HG03439 (cell line): ENCODE data around the gene CGNL1.

Source experiments
- ATAC-seq: cut with Tn5 transposase; IDR thresholded peaks from one replicate; pipeline ENCODE4 v1.9.1; 2021; ENCODE audit warnings: mild to moderate bottlenecking, moderate library complexity; ENCODE audit not compliant: unreplicated experiment

The CGNL1 gene

DNA sequence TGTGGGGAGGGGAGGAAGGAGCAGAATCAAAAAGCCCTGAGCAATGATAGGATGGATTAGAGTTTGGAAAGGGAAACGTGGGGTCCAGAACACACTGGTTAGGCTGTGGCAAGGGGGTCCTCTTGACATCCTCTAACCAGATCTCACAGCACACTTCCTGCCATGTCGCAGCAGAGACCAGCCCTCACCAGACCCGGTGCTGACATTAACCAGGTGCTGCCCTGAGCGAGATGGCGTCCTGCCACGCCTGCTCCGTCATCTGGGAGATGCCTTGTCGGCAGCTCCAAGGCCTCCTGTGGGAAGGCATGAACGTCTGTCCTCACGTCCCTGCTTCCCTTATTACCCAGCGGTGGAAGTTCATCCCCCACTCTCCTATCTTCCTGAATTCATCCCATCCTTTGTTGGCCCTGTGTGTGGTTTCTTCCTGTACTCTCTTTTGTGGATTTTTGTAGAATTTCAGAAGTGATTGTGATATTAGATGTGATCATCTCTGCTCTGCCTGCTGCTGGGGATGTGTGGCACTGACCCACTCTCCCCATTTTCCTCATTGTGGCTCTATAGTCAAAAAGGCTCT lies 186.0 kb downstream of the CGNL1 start:
- ATAC-seq = no peak

DNA sequence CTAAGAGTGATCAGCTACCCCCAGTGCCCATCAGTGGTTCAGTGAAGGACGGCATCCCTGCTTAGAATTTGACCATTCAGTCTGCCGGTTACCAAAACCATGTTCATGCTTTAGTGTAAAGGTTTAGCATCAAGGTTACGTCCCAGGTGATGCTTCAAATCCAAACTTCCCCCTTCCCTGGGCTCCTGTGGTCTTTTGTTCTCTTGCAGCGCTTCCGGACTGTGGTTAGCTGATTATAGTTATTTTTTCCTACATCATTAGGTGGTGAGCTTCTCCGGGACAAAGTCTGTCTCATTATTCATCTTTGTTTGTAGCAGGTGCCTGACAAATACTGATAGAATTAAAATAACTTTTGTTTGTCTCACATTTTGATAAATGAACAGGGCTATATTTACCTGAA lies 187.1 kb downstream of the CGNL1 start:
- no peak for ATAC-seq

DNA sequence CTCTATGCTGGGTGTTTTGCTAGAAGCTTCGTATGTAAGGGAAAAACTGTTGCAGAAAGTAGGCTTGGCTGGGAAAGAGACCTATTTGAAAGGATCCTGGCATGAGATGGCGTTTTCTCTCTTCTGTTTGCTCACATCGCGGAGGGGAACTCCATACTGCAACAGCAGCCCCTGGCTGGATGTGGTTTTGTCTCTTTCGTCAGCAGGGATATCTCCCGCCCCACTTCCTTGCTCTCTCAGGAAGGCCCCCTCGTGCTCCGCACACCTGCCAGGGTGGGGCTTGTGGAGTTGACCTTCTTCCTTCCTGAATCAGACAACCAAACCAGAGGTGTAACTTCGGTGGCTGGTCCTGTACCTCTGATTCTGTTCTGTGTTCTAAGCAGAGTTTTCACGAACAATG lies 189.0 kb downstream of the CGNL1 start:
- no peak for ATAC-seq

DNA sequence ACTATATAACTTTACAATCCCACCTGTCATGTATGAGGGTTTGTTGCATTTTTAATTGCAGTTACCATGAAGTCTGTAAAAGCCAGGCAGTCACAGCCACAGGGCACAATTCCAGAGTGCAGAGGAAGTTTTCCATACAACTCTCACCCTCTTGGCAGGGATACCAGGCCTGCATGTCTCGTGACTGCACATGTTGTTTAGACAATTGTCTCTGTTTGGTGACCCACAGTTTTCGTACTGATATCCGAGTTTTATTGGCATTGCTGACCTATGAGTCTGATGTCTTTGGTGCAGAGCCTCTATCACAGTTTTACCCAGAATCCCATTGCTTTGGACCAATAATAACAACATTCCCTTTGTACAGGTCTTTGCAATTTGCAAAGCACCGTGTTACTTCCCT lies 190.5 kb downstream of the CGNL1 start:
- no peak for ATAC-seq

DNA sequence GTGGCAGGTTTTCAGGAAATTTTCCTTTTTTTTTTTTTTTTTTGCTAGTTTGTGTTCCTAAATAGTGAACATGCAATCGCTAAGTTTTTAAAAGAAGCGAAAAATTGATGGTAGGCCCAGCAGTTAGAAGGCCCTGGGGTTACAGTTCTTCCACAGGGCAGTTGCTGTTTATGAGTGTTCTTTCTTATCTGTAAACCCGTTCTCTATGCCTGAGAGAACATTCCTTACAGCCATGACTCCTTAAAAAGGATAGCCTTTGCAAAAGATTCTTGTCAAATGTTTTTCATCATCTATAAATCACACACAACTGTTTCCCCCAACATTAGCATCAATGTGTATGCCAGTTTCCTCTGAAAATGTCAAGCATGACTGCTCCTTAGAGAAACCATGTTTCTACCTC lies 191.6 kb downstream of the CGNL1 start:
- ATAC-seq = no peak

DNA sequence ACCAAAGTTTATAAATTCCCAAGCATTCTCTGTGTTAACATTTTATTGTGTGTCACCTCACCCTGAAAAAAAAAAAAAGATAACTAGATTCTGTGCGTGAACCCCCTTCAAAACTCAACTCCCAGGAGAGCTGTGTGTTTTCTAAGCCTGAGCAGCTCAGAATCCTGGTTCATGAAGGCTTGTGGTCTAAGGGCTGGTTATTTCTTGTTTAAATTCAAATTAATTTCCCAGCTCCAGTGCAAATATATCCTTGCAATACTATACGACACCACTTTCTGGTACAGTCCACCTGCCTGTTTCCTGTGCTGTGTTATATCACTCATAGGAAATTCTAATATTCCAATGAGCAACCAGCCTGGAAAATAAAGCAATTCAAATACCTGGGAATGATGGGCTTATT lies 192.0 kb downstream of the CGNL1 start:
- no peak for ATAC-seq

DNA sequence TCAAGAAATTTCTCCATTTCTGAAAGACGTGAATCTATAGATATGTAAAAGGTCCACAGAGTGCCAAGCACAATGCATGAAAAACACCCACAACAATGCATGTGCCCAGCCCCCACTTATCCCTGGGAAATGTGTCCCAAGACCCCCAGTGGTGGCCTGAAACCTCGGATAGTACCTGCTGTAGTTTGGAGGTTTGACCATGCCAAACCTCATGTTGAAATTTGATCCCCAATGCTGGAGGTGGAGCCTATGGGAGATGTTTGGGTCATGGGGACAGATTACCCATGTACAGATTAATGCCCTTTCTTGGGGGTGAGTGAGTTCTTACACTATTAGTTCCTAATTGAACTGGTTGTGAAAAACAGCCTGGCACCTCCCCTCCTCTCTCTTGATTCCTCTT lies 194.0 kb downstream of the CGNL1 start:
- ATAC-seq = no peak

DNA sequence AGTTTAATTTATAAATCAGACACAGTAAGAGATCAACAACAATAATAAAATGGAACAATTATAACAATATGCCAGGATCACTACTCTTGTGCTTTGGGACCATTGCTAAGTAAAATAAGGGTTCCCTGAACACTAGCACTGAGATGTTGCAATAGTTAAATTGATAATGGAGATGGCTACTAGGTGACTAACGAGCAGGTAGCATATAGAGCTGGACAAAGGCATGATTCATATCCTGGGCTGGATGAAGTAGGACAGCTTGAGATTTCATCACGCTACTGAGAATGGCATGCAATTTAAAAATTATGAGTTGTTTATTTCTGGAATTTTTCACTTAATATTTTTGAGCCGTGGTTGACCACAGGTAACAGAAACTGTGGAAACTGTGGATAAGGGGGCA lies 194.7 kb downstream of the CGNL1 start:
- ATAC-seq = no peak

DNA sequence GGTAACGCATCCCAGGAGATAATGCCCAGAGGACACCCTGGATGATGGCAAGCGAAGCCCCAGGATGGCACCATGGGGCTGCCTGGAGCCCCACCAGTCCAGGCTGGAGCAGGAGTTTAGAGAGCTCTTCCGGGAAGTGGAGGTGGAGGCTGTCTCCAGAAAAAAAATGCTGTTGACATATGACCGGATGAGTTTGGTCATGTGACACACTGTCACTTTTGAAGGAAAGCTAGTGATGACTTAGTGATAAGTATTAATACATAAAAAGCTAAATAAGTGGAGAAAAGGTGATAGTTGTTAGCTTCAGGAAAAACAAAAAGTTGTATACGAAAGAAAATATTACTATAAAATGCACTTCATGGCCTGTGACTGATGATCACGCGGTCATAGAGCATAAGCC lies 195.4 kb downstream of the CGNL1 start:
- ATAC-seq = no peak

DNA sequence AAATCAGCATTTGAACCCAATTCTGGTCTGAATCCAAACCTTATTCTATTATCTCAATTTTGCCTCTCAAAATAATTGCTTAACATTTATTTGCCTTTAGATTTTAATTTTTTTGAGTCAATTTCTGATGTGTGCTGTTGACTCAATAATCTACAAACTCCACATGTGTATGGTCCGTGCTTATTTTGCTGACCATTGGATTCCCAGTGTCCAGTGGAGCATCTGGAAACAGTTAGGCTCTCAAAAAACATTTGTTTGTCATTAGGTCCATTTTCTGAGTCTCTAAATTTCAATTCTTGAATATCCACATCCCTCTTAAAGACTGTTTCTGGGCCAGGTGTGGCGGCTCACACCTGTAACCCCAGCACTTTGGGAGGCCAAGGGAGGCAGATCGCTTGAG lies 196.2 kb downstream of the CGNL1 start:
- ATAC-seq = no peak

DNA sequence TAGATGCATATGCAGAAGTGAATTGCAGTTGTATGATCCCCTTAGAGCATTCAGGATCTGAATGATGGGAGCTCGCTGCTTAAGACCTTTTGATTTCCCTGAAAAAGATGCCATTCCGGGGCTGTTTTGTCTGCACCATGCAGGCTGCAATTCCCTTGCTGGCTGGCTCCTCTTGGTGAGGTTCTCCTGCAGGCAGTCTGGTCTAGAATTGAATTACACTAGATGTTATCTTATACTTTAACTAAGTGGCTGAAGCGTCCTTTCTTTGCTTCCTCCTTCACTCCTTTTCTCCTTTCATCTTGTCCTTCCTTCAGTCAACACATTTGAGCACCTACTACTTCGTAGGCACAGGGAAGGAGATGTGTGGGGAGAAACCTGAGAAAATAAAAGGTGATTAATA lies 196.8 kb downstream of the CGNL1 start:
- no peak for ATAC-seq

DNA sequence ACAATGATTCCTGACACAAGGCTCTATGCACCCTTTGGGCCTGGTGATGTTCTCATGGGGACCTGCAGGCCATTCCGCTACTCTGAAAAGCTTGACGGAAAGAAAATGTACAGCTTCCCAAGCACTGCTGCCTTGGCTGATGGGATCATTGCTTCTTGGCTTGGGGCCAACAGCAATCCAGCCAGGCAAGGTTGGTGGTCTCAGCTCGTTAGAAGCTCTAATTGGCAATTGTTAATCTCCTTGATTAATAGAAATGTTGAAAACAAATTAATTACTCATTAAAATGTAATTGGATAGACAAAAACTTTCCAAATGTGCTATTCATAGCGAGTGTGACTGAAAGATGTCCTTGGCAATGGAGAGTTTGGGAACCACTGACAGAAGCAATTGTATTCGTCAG lies 199.1 kb downstream of the CGNL1 start:
- ATAC-seq = no peak

DNA sequence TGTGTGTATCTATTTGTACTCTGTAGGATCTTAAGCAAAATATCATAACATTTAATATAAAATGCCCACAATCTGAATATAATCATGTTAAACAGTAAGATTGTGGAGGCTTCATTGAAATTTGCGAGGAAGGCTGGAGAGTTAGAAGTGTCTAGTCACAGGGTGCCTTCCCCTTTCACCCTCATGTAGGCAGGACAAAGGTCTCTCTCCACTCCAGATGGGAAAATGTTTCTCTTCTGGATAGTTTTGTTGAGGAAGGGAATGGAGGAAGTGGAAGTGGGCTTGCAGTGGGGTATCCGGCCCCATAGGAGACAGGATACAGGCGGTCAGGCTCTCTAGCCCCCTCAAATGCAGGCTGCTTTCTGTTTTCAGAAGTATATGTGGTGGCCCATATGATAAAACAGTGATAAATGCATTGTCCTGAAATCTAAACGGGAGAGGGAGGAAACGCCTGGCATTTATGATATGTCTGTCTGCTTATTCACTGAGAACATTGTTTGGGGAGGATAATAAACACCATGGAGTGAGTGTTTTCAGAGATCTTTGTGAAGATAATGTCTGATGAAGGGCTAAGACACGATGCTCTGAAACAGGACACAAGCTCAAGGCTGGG lies 202.1 kb downstream of the CGNL1 start:
- ATAC-seq = no peak

DNA sequence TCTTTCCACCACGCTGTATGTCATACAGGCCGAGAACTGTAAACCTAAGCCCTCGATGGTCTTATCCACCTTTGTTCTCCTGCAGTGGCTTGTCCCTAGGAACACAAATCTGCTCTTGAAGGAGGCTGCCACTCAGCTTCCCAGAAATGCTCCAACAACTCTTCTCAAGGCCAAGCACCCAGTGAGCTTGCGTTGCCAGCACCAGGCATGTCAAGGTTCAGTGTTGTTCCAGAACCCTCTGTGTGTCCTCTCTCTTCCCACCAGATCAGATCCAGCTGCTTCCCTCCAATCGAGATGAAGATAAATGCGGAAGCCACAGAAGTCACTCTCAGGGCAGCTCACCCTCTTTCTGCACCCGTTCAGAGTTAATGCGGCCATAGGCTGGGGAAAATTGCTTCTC lies 204.1 kb downstream of the CGNL1 start:
- no peak for ATAC-seq

DNA sequence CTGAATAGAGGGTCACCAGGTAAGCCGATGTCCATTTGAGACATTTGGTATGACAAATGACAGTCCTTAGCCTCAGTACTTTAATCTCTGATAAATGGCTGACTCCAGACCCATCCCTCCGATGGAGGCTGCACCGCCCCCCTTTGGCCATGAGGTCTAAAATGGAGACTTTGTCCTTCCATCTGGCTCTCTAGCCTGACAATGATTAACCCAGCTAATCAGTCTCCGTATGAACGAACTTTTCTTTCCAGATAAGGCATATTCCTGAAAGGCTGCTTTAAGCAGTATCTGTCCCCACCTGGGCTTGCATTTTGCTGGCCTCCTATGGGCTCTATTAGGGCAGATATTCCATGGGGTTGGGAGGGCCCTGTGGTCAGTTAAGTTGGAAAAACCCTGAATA lies 204.6 kb downstream of the CGNL1 start:
- no peak for ATAC-seq

DNA sequence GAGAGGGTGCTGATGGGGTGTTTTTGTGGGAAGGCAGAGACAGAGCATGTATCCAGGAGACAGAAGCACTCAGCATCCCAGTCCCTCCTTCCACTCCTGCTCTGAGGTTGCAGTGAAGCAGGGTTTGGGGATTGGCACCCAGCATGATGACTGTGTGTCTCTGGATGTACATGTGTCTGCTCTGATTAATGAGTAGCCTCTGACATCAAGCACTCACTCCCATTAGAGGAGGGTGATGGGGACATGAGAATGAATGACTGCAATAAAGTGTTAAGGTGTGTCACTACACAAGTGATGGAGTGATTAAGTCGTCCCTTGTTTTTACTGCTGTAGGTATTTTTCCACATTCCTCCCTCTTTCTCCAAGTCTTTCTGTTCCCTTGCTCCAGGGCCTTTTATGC lies 205.8 kb downstream of the CGNL1 start:
- ATAC-seq = no peak

DNA sequence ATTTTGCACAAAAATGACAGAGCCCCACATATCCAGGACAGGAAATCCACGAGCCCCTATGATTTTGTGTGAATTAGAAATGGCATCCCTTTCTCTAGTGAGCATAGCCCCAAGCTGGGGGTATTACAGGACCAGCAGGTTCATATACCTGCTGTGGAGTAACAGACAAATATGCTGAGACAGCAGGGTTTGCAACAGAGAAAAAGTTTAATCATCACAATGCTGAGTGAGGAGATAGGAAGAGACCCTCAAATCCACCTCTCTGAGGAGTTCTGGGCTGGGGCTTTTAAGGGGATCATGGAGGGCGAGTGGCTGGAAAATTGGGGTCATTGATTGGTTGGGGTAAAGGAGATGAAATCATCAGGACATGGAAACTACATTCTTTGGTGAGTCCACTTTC lies 207.0 kb downstream of the CGNL1 start:
- no peak for ATAC-seq

DNA sequence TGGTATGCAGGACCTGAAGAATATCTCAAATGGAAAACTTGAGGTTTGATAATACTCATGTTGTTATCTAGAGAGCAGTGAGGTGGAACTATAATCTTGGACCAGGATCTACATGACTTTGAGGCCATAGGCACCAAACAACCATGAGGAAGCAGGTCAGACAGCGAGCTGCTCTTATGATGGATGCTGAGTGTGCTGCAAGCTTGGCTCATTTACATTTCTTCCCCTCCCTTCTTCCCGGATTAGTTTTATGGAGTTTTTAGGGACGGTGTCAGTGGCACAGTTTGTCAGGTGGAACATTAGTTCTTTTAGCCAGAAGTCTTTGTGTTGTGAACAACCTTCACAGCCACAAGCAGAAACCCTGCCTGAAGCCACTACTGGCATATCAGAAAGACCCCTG lies 207.4 kb downstream of the CGNL1 start:
- no peak for ATAC-seq

DNA sequence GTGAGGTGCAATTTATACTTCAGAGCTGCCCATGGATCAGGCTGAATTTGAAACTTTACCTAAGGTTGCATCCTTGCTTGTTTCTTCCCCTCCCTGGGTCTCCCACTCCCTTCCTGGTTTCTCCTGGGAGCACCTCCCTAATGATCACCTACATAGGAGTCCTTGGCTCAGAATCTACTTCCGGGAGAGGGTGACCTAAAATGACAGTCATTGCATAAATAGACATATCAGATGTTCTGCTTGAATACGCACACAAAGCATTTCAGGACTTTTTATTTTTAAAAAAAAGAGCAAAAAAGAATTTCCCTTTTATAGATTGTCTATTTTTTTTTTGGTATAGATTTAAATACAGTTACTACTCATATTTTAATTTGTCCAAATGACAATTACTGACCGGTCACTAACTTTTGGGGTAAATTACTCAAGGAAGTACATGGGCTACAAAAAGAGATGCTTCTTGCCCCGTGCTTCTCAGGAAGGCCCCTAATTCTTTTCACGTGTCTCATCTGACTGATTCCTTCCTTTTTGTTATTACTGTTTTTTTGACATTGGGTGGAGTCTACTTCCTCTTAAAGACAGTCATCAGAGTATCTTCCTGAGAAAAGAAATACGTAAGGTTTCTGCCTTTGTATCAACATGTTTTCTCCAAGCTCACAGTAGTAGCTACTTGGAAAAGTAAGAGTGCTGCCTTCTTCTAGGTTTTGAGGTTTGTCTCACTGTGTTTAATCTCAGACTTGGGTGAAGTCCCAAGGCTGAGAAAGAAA lies 210.5 kb downstream of the CGNL1 start:
- ATAC-seq = no peak

DNA sequence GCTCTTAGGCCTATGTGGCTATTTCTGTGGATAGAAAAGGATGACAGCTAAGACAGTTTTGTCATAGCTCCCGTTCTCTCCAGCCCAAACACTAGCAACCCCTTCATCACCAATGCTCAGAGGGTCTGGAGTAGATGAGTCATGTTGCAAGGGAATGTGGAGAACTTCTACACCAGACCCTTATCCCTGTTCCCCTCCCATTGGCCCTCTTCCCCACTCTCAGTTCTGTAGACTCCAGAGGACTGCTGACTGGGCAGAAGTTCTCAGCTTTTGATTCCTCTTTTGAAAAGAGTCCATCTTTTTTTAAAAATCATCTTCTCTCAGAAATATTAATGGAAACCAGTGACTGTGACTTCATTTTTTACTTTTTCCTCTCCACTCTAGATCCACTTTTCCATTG lies 213.0 kb downstream of the CGNL1 start:
- no peak for ATAC-seq

DNA sequence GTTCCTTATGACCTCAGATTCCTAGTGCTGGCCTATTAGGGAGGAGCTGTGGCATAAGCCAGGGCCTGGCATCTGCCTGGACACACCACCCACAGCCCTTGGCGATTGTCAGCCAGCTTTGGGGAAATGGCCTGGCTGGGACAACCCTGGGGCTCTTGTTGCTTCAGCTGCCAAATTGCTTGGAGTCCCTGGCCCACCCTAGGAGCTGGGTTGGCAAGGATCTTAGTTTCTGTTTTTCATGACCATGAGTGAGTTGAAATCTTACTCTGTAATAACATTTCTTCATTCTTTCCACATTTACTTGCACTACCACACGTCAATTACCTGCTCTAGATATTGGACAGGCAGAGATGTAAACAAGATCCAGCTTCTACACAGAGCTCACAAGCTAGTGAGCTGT lies 213.4 kb downstream of the CGNL1 start:
- ATAC-seq = no peak

DNA sequence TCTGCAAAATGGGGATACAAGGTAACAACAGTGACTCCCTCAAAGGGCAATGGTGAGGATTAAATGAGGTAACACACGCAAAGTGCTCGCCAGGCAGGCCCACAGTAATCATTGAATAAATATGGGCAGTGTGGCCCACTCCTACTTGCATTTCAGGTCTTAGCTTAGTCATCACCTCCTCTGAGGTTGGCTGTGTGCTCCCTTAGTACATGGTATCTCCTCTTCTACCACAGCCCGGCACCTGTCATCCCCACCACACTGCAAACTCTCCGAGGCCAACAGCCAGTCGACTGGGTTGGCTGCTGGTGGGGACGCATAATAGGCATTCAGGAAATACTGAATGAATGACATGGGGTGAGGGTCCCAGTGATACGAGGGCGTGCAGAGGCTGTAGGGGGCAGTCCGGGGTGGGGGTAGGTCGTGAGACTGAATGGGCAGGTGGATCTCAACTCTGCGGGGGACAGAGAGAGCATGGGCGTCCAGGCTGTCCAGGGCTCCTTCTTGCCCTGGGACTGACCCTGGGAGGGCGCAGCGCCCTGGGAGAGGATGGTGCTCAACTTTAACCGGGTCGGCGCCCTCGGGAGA lies 215.0 kb downstream of the CGNL1 start:
- ATAC-seq = no peak
